Activated CD8-positive, alpha-beta memory T cell treated with anti-CD3 and anti-CD28 coated beads, Interleukin-2, amount 10 ng/mL, durations not matched to agents 7 days and 5 days (primary cell): Measurements from ENCODE around the gene MICAL3. TPM values are rescaled to one million over a fixed set of nuclear protein-coding genes. Genes with fewer than 3 reads are reported as not detected.

Experiments used
- ATAC-seq: fragments of 150-1000 bp; cut with Tn5 transposase; one replicate; pipeline ENCODE4 v1.10.0; 2021; ENCODE audit warnings: moderate library complexity
- CTCF ChIA-PET: fragments of 350-600 bp; sonication (Branson Sonifier 250); formaldehyde crosslinking; loops from one replicate; lab custom pipeline; 2021; ENCODE audit warnings: antibody characterized with exemption; lab: Charles Lee
- DNase-seq: peaks from one replicate; pipeline ENCODE4 v3.0.0-alpha.2; 2020
- H3K27ac Mint-ChIP-seq: one replicate; pipeline ENCODE4 v1.8.0; 2021; ENCODE audit warnings: mild to moderate bottlenecking, mixed read lengths
- H3K27me3 Mint-ChIP-seq: one replicate; pipeline ENCODE4 v1.8.0; 2021; ENCODE audit warnings: mixed read lengths
- H3K36me3 Mint-ChIP-seq: one replicate; pipeline ENCODE4 v1.8.0; 2021; ENCODE audit warnings: mild to moderate bottlenecking, mixed read lengths
- H3K4me1 Mint-ChIP-seq: one replicate; pipeline ENCODE4 v1.8.0; 2021; ENCODE audit warnings: mixed read lengths
- H3K4me3 Mint-ChIP-seq: one replicate; pipeline ENCODE4 v1.8.0; 2021; ENCODE audit warnings: mild to moderate bottlenecking, moderate library complexity, mixed read lengths
- H3K9me3 Mint-ChIP-seq: one replicate; pipeline ENCODE4 v1.8.0; 2022; ENCODE audit warnings: low read depth, mixed read lengths
- total RNA-seq, 2 experiments: library from RNA; stranded (reverse); gene quantifications; one replicate each; pipeline ENCODE4 v1.2.3, GENCODE V29; 2021

Gene MICAL3
- total RNA-seq, 2 experiments from 2014 or later: 38.8 to 41.7 TPM

DNA sequence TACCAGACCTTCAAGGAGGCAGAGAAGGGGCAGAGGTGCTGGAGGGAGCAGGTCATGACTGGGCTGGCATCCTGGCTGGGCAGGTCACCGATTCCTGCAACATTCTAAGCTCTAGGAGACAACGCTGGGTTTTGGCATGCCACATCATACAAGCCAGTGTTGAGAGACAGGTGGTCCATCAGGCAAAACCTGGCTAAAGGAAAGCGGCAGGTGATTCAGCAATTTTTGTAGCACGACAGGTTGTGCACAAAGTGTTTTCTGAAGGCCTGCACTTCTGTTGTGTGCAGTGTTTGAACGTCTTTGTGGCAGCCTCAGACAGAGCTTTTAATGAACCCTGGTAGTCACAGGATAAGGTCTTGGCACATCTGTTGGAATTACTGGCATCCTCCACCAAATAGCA is 180.2 kb downstream of the MICAL3 start:
- CTCF ChIA-PET: interaction anchor here (1.1 kb wide), 1 partner anchor 14 kb away, joined by 3 read pairs; no protein-coding TSS in a partner anchor
- Mint-ChIP-seq H3K27ac (no peak overlapping the region), H3K36me3 (no peaks in the 10 kb centered on the region), H3K4me1 (peaks cover 13% of the 10 kb centered on the region), H3K9me3 (no peaks in the 10 kb centered on the region), H3K4me3 (no peak overlapping the region), H3K27me3 (no peaks in the 10 kb centered on the region)
- DNase-seq (no peak), ATAC-seq (no peak)

DNA sequence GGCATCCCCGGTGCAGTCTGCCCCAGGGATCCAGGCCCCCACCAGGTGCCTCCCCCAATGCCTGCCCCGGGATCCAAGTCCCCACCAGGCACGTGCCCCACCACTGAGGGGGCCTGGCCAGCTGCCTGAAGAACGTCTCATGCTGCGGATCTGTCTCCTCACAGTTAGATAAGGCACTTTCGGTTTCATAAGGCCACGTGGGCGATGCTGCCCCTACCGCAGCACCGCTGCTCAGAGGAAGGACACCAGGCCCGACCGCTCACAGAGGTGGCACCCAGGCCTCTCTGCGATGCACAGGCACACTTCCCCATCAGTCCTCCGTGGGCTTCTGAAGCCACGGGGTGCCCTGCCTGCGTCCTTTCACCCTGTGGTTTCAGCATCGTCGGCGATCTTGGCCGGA is 182.0 kb downstream of the MICAL3 start:
- Mint-ChIP-seq H3K27me3 (no peaks in the 10 kb centered on the region), H3K4me3 (peak overlapping the region; percentile 13), H3K36me3 (no peaks in the 10 kb centered on the region), H3K4me1 (peaks cover 13% of the 10 kb centered on the region), H3K27ac (peak overlapping the region; percentile 9), H3K9me3 (no peaks in the 10 kb centered on the region)
- CTCF ChIA-PET: interaction anchor here (1.7 kb wide), 1 partner anchor 12 kb away, joined by 4 read pairs; no protein-coding TSS in a partner anchor
- peak; percentile 75 for DNase-seq
- ATAC-seq: peak; percentile 89

DNA sequence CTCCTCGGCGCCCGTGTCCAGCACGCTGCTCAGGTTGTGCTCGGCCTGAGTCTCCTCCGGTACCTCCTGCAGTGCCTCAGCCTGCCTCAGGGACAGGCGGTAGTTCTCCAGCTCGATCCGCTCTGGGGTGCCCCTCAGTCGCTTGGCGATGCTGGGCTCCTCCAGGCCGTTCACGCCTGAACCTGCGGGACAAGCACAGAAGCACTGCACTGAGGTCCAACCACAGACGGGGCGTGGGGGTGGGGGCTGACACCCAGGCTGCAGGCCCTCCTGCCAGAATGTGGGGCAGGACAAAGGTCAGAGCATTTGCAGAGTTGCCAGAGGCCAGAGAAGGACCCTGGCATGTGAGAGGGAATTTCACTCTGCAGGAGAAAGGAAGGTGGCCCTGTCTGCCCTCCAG is 182.5 kb downstream of the MICAL3 start:
- H3K27ac Mint-ChIP-seq: no peak overlapping the region
- H3K9me3 Mint-ChIP-seq: no peaks in the 10 kb centered on the region
- ATAC-seq (no peak), DNase-seq (no peak)
- H3K4me1 Mint-ChIP-seq: peaks cover 13% of the 10 kb centered on the region
- peak overlapping the region; percentile 13 for H3K4me3 Mint-ChIP-seq
- no peaks in the 10 kb centered on the region for H3K36me3 Mint-ChIP-seq
- H3K27me3 Mint-ChIP-seq: no peaks in the 10 kb centered on the region
- CTCF ChIA-PET: interaction anchor here (1.7 kb wide), 1 partner anchor 12 kb away, joined by 4 read pairs; no protein-coding TSS in a partner anchor

DNA sequence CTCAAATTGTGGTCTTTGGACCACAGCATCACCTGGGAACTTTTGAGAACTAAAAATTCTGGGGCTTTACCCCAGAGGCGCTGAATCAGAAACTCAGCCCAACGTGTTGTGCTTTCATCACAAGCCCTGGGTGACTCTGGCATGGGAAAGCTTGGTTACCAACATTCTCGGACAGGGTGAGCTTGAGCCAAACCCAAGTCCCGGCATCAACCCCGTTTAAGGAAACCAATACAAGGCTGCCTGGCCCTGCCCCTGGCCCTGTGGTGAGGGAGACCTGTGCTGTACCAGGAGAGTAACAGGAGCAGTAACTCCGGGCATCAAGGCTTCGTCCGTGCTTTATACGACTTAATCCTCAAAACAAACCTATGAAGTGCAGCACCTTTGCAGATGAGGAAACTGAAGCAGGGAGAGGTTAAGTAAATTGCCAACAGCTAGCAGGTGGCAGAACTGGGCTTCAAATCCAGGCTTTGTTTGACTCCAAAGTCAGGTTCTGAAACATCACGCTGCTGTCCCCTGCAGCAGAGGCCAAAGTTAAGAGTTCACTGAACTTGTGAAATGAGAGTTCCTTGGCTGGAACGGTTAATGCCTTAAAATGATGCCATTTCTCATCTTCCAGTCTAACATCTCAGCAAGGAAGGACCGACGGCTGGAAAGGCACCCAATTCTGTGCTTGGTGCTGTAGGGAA is 186.0 kb downstream of the MICAL3 start:
- Mint-ChIP-seq H3K27ac (no peak overlapping the region), H3K27me3 (no peaks in the 10 kb centered on the region), H3K4me1 (peaks cover 13% of the 10 kb centered on the region), H3K4me3 (no peak overlapping the region), H3K36me3 (no peaks in the 10 kb centered on the region), H3K9me3 (no peaks in the 10 kb centered on the region)
- CTCF ChIA-PET: interaction anchor here (0.9 to 2.8 kb wide), 3 partner anchors 9 to 238 kb away, joined by 3 to 13 read pairs (median 4); partner anchors contain the start of gene MICAL3
- ATAC-seq: no peak
- DNase-seq: no peak

DNA sequence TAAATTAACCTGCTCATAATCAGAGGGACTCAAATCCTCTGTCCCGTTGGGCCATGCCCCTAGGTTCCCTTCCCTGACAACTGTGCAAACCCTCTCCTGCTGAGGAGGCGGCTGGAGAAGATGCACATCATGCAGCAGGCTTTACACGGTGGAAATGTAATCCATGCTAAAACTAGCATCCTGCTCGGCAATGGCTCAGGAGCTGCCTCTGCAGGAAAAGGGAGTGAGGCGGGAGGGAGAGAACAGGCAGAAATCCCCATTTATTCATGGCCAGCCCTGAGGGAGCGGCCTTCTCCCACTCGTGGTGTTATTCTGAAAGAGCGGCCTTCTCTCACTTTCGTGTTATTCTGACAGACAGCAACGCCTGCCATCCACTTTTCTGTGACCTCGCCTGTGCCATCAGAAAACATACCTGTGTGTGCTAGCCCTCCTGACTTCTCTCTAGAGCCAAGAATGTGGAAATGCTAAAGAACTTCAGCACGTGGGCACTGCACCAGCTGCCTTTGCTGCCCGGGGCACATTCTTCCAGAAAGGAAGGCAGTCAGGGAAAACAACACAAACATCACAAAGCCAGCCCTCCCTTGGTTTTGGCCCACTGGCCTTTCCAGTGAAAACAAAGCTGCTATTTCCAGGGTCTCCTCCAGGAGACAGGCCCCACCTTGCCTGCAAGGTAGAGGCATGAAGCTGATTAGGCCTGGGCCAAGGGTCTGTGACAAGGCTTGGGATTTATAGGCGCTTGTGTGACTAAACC is 187.2 kb downstream of the MICAL3 start:
- CTCF ChIA-PET: no interaction called here
- Mint-ChIP-seq H3K9me3 (no peaks in the 10 kb centered on the region), H3K36me3 (no peaks in the 10 kb centered on the region), H3K4me1 (peaks cover 5% of the 10 kb centered on the region), H3K4me3 (no peak overlapping the region), H3K27ac (no peak overlapping the region), H3K27me3 (no peaks in the 10 kb centered on the region)
- DNase-seq (no peak), ATAC-seq (no peak)

DNA sequence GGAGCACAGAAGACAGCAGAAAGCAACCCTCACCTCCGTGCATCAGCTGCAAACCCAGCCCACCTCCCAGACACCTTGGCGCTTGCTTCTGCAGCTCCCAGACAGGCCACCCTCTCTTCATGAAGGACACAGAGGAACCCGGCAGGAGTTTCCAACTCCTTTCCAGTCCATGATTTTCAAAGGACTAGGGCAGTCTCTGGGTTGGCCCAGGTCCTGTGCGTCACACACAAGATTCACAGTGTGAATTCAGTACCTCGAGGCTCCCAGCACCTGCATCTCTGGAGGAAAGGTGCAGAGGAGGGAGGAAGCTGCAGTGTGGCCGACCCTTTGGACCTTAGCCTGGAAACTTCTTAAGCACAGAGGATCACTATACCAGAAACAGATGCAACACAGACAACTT is 189.1 kb downstream of the MICAL3 start:
- ATAC-seq: no peak
- Mint-ChIP-seq H3K36me3 (no peaks in the 10 kb centered on the region), H3K4me1 (no peaks in the 10 kb centered on the region), H3K4me3 (no peak overlapping the region), H3K27ac (no peak overlapping the region), H3K27me3 (no peaks in the 10 kb centered on the region), H3K9me3 (no peaks in the 10 kb centered on the region)
- CTCF ChIA-PET: interaction anchor here (1.2 to 2.0 kb wide), 2 partner anchors 241 kb away, joined by 3 to 9 read pairs; no protein-coding TSS in a partner anchor
- DNase-seq: no peak

DNA sequence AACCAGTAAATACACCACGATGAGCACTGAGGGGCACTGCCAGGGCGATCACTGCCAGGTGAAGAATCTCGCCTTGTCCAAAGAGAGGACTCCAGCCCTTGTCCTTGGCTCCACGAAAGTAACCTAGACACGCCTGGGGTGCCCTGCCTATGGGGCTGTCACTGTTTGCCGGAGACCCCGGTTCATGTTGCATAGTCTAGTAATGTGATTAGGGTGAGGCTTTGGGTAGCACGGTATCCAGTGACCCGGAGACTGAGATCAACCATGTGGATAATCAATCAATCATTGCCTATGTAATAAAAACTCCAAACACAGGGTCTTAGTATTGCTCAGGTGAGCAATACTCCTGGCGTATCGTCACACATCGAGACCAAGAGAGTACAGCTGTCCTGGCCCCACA is 190.9 kb downstream of the MICAL3 start:
- CTCF ChIA-PET: interaction anchor here (2.0 kb wide), 1 partner anchor 242 kb away, joined by 9 read pairs; no protein-coding TSS in a partner anchor
- Mint-ChIP-seq H3K27ac (no peak overlapping the region), H3K9me3 (no peaks in the 10 kb centered on the region), H3K27me3 (no peaks in the 10 kb centered on the region), H3K36me3 (no peaks in the 10 kb centered on the region), H3K4me3 (no peak overlapping the region), H3K4me1 (no peaks in the 10 kb centered on the region)
- ATAC-seq (no peak), DNase-seq (no peak)

DNA sequence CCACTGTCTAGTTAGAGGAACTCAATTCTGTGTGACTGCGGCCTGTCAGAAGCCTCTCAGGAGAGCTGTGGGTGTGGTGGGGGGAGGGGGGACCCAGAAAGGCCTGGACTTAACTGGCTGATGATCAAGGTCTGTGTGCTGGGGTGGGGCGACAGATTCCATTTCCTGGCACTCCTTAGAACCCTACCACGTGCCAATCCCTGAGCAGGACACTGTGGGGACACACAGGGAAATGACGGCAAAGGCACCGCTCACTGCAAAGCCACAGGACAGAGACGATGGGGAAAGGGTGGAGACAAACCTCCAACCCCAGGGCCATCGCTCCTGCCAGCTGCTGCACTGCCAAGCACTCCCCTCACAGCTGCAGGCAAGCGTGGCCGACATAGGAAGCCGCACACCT is 191.7 kb downstream of the MICAL3 start:
- ATAC-seq (no peak), DNase-seq (no peak)
- Mint-ChIP-seq H3K4me3 (no peak overlapping the region), H3K36me3 (no peaks in the 10 kb centered on the region), H3K27me3 (no peaks in the 10 kb centered on the region), H3K4me1 (no peaks in the 10 kb centered on the region), H3K9me3 (no peaks in the 10 kb centered on the region), H3K27ac (no peak overlapping the region)
- CTCF ChIA-PET: interaction anchor here (5.2 kb wide), 1 partner anchor 245 kb away, joined by 107 read pairs; the partner anchor contains the start of gene PEX26

DNA sequence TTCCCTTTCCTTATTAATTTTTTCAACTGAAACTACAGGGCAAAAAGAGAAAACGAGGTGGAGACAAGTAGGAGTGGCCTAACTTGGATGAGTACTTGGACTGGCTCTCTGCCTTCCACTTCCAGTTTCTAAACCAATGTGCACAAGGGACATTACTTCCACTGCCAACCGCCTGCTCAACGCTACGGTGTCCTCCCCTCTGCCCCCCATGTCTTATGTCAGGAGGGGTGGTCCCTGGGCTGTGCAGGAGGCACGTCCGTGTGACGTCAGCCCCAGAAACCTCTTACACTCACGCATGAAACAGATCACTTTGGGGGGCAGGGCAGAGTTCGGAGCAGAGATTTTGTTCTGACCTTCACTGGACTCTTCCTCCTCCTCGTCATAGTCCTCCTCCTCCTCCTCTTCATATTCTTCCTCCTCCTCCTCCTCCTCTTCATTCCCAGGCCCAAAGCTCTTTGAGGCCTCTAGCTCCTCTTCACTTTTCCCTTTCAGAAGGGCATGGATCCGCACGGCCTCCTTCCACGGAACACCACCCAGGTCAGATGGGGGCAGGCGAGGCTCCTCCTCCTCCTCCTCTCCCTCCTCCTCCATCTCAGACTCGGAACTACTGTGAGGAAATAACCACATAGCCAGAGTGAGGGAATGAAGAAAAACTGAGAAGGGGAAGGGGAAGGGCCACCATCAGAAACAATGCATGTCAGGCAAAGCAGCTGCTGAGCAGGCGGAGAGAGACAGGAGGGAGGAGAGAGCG is 192.7 kb downstream of the MICAL3 start:
- DNase-seq (no peak), ATAC-seq (no peak)
- Mint-ChIP-seq H3K27me3 (no peaks in the 10 kb centered on the region), H3K36me3 (no peaks in the 10 kb centered on the region), H3K27ac (no peak overlapping the region), H3K9me3 (no peaks in the 10 kb centered on the region), H3K4me3 (no peak overlapping the region), H3K4me1 (no peaks in the 10 kb centered on the region)
- CTCF ChIA-PET: interaction anchor here (1.3 to 5.2 kb wide), 3 partner anchors 192 to 246 kb away, joined by 3 to 107 read pairs (median 8); partner anchors contain the start of genes MICAL3 and PEX26

DNA sequence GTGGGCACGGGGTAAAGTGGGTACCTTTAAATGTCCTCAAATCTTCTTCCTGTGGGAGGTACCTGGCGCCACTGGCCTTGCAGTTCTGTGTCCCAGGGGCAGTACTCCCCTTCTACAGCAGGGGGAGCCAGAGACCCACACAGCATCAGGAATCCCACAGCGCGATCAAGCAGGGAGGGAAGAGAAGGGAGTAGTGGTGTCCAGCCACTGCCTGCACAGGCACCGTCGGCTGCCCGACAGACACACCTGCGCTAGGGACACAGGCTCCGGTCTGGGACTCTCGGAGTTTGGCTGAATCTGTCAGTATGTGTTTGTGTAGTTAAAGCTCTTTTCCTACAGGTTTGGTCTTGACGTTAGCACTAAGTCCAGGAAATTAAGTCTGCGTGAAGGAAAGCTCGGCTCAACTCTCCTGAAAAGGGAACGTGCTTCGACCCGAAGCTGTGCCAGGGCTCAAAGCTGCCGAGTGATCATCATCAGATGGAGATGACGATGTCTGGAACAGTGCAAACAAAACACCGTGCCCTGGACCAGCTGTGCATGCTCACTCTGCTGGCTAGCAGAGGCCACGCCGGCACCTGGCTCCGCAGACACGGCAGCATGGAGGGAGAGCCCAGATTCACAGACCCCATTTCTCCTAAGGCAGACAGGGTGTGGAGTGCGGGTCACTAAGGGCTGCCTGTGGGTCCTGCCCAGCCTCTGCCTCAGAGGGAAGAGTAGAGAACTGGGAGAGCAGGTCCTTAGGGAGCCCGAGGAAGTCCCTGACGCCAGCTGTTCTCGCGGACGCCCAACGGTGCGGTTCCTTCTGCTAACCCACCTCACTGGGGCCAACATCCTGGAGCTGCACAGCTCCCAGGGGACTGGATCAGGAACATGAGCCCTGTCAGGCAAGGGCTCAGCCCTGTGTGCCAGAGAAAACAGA is 194.1 kb downstream of the MICAL3 start:
- H3K36me3 Mint-ChIP-seq: no peaks in the 10 kb centered on the region
- H3K4me1 Mint-ChIP-seq: no peaks in the 10 kb centered on the region
- CTCF ChIA-PET: interaction anchor here (0.6 to 5.2 kb wide), 27 partner anchors 9 to 320 kb away, joined by 3 to 107 read pairs (median 3); partner anchors contain the start of genes MICAL3, PEX26 and USP18
- no peaks in the 10 kb centered on the region for H3K9me3 Mint-ChIP-seq
- no peak overlapping the region for H3K4me3 Mint-ChIP-seq
- peak; percentile 85 for DNase-seq
- peak; percentile 95 for ATAC-seq
- no peak overlapping the region for H3K27ac Mint-ChIP-seq
- no peaks in the 10 kb centered on the region for H3K27me3 Mint-ChIP-seq

DNA sequence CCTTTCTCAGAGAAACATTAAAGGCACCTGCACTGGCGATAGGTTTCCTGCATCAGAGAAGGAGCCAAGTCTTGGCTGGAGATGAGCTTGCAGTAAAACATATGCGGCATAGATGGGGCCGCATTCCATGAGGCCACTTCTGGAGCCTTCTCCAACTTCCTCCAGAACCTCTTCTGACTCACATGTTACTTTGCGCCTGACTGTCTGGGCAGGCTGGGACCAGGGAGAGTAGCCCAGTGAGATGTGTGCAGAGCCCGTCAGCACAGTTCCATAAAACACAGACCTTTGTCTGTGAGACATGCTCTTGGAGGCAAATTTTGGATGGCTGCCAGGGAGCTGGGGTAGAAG is 194.7 kb downstream of the MICAL3 start:
- Mint-ChIP-seq H3K4me1 (no peaks in the 10 kb centered on the region), H3K27me3 (no peaks in the 10 kb centered on the region), H3K4me3 (no peak overlapping the region), H3K9me3 (no peaks in the 10 kb centered on the region), H3K36me3 (no peaks in the 10 kb centered on the region), H3K27ac (no peak overlapping the region)
- ATAC-seq: peak; percentile 29
- CTCF ChIA-PET: interaction anchor here (0.8 to 5.2 kb wide), 19 partner anchors 9 to 272 kb away, joined by 3 to 107 read pairs (median 4); partner anchors contain the start of genes MICAL3 and PEX26
- no peak for DNase-seq

DNA sequence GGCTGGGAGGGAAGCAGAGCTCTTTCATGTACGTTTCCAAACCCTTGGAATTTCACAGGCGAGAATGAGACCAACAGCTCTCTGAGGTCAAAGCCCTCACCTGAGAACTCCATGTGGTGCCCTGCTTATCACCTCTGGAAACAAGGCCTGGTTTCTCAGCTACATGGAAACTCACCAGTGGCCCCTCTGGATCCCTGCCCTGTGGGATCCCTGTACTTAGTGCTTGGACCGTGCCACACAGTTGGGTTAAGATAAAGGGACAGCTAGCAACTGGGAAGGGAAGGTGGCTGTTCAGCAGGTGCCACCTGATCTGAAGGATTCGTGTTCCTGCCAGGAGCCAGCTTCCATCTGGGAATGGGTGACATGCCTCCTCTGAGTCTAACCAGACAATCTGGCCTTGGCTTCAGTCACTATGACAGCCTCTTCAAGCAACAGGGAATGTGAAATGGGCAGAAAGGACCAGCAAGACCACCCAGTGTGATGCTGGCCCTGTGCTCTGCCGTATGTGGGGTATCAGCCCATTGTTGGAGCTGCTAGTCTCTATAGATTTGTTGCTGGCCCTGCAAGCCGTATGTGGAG is 195.8 kb downstream of the MICAL3 start:
- CTCF ChIA-PET: interaction anchor here (1.6 to 5.2 kb wide), 4 partner anchors 11 to 249 kb away, joined by 3 to 107 read pairs (median 28); partner anchors contain the start of genes MICAL3 and PEX26
- H3K4me3 Mint-ChIP-seq: no peak overlapping the region
- DNase-seq: no peak
- no peaks in the 10 kb centered on the region for H3K4me1 Mint-ChIP-seq
- H3K27me3 Mint-ChIP-seq: no peaks in the 10 kb centered on the region
- ATAC-seq: no peak
- H3K27ac Mint-ChIP-seq: no peak overlapping the region
- H3K36me3 Mint-ChIP-seq: no peaks in the 10 kb centered on the region
- no peaks in the 10 kb centered on the region for H3K9me3 Mint-ChIP-seq
